Esophagus muscularis mucosa (tissue), 4 donors: ENCODE measurements around the gene DOCK1. TPM values are rescaled to one million over a fixed set of nuclear protein-coding genes. Genes with fewer than 3 reads are reported as not detected.

Experiments used
- DNase-seq: peaks from one replicate; pipeline ENCODE4 v3.0.0-alpha.2; 2017; ENCODE audit errors: extremely low spot score
- H3K27ac ChIP-seq, 4 donors: fragments of 200-600 bp; sonication (generic); replicated peaks in 1 of 4; 1 replicate in 3 of 4; 2 replicates in 1 of 4; pipeline ENCODE4 v1.5.1; 2016 to 2019; ENCODE audit warnings: mild to moderate bottlenecking in 1 of 4
- H3K27me3 ChIP-seq, 4 donors: fragments of 200-600 bp; sonication (generic); one replicate each; pipeline versions ENCODE4 v1.5.1 to v1.6.0; 2016 to 2019
- H3K36me3 ChIP-seq, 4 donors: fragments of 200-600 bp; sonication (generic); one replicate each; pipeline ENCODE4 v1.5.1; 2016 to 2019
- H3K4me1 ChIP-seq, 4 donors: fragments of 200-600 bp; sonication (generic); one replicate each; pipeline ENCODE4 v1.5.1; 2016 to 2019
- H3K4me3 ChIP-seq, 4 donors: fragments of 200-600 bp; sonication (generic); 1 replicate in 2 of 4; 2 replicates in 2 of 4; pipeline ENCODE4 v1.5.1; 2016 to 2019; ENCODE audit warnings: mild to moderate bottlenecking in 4 of 4, moderate library complexity in 1 of 4
- H3K9me3 ChIP-seq, 4 donors: fragments of 200-600 bp; sonication (generic); 1 replicate in 3 of 4; 2 replicates in 1 of 4; pipeline ENCODE4 v1.5.1; 2016 to 2019
- EP300 ChIP-seq: sonication (generic); formaldehyde crosslinking; IDR thresholded peaks from one replicate; pipeline ENCODE4 v1.6.1; 2017; ENCODE audit warnings: antibody characterized with exemption
- POLR2A ChIP-seq: fragments of 450-650 bp; IDR thresholded peaks from one replicate; pipeline ENCODE4 v1.6.1; 2017; ENCODE audit warnings: antibody characterized with exemption, moderate library complexity, mild to moderate bottlenecking, low read depth
- POLR2AphosphoS5 ChIP-seq, 2 donors: sonication (generic); formaldehyde crosslinking; IDR thresholded peaks; one replicate each; pipeline ENCODE4 v1.6.1; 2017; ENCODE audit warnings: antibody characterized with exemption in 2 of 2
- WGBS: methylation state at CpG from one replicate; pipeline ENCODE4 v1.1.5; 2018; 5-methylcytosine and 5-hydroxymethylcytosine counted together
- intact Hi-C: fragments of 100-400 bp; cut with DNase I; formaldehyde crosslinking; loops from one replicate; pipeline ENCODE4 v1.15.1; 2023
- total RNA-seq, 4 donors: library from RNA; depleted of rRNA; stranded (reverse); fragments of >200 nt; gene quantifications; one replicate each; pipeline versions ENCODE4 v1.1.0 to v1.2.1, GENCODE V29; 2016
- TF ChIP-seq, protein P1 (sequence below), 3 experiments: fragments of 200-600 bp in 2 of 3; fragments of 450-650 bp in 1 of 3; sonication (generic) in 2 of 3; IDR thresholded peaks; one replicate each; pipeline ENCODE4 v1.5.1; 2017 to 2019; ENCODE audit warnings: antibody characterized with exemption in 3 of 3, mild to moderate bottlenecking in 2 of 3, moderate library complexity in 1 of 3

Gene DOCK1
- total RNA-seq, 4 donors from 2014 or later = 41.4 to 60.3 (median 55.3) TPM

DNA sequence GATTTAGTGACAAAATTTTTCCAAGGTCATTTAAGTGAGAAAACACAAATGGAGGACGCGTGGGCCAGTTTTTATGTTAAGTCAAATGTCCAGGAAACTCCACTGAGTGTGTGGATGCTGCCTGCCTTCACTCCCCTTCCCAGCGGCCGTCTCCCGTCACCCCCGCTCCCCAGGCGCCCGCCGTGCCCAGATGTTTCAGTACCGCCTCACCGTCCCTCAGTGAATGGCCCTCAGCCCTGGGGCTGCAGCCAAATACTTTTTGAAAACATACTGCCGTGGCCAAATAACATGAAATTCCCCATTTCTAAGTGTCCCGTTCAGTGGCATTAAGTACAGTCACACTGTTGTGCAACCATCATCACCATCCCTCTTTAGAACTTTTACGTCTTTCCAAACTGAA, 159.2 kb downstream of the DOCK1 start:
- Histone ChIP-seq H3K27ac (no peak overlapping the region), H3K27me3 (no peaks in the 10 kb centered on the region), H3K4me1 (no peaks in the 10 kb centered on the region), H3K4me3 (no peak overlapping the region), H3K36me3 (peaks cover 17 to 88% (median 62%) of the 10 kb centered on the region in 4 donors), H3K9me3 (peaks cover 0 to 5% (median 1%) of the 10 kb centered on the region in 4 donors)
- TF ChIP-seq, protein P1, sequence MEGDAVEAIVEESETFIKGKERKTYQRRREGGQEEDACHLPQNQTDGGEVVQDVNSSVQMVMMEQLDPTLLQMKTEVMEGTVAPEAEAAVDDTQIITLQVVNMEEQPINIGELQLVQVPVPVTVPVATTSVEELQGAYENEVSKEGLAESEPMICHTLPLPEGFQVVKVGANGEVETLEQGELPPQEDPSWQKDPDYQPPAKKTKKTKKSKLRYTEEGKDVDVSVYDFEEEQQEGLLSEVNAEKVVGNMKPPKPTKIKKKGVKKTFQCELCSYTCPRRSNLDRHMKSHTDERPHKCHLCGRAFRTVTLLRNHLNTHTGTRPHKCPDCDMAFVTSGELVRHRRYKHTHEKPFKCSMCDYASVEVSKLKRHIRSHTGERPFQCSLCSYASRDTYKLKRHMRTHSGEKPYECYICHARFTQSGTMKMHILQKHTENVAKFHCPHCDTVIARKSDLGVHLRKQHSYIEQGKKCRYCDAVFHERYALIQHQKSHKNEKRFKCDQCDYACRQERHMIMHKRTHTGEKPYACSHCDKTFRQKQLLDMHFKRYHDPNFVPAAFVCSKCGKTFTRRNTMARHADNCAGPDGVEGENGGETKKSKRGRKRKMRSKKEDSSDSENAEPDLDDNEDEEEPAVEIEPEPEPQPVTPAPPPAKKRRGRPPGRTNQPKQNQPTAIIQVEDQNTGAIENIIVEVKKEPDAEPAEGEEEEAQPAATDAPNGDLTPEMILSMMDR (IDR thresholded peaks at IDR 0.05) = no peak
- TF ChIP-seq EP300 (no peak), POLR2AphosphoS5 (IDR thresholded peaks at IDR 0.05) (no peak), POLR2A (no peak)
- no peak for DNase-seq
- intact Hi-C loops = no loop called here
- WGBS = 93% methylated on average over 14 of the region's 14 CpGs

DNA sequence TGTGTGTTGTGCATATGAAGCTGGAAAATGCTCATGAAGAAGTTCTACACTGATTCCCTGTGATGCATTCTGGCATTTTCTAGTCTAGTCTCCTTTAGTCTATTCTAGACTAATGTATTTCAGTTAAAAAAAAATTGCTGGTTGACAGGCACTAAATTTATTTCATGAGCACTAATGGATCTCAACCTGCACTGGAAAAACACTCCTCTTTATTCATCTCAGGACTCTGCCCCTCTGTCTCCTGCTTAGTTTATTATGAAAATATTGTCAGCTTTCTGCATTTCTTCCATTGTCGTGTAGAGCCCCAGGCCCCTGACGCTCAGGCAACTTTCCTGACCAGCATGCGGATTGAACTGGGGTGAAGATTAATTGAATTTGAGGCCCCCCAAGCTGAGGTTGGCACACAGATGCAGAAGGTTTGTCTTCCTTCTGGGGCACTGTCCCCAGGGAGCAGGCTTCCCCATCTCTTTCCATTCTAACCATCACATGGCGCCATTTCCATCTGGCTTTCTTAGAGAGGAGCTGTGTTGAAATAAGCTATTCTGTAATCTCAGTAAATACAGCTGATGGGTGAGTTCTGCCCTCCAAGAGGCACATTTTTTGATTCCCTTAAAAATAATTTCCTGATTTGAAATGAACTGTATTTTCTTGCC, 162.4 kb downstream of the DOCK1 start:
- DNase-seq = no peak
- H3K27ac ChIP-seq = no peak overlapping the region
- no peaks in the 10 kb centered on the region for H3K4me1 ChIP-seq
- no peak for TF ChIP-seq EP300
- no peak for TF ChIP-seq POLR2A
- TF ChIP-seq POLR2AphosphoS5 (IDR thresholded peaks at IDR 0.05) = no peak
- TF ChIP-seq, protein P1 (IDR thresholded peaks at IDR 0.05) = no peak
- no peak overlapping the region for H3K4me3 ChIP-seq
- WGBS = 100% methylated on average over 4 of the region's 4 CpGs
- H3K36me3 ChIP-seq = peaks cover 15 to 96% (median 56%) of the 10 kb centered on the region in 4 donors
- intact Hi-C loops = no loop called here
- H3K27me3 ChIP-seq = no peaks in the 10 kb centered on the region
- no peaks in the 10 kb centered on the region for H3K9me3 ChIP-seq

DNA sequence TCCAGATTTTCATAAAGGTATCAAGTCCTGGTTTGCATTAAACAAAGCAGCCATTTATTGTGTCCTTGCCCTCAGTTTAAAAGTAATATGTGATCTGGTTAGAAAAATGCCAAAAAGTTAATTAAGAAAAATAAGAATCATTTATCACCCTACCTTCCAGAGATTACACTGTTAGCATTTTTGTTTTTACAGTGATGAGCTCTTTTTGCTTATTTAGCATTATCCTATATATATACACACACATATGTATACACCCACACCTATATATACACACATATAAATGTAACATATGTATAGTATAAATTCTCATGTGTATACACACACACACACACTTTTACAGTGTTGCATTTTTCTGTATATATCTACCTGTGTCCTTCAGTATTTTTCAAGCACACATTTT, 163.3 kb downstream of the DOCK1 start:
- no peak overlapping the region for H3K27ac ChIP-seq
- H3K36me3 ChIP-seq = peaks cover 11 to 96% (median 52%) of the 10 kb centered on the region in 4 donors

DNA sequence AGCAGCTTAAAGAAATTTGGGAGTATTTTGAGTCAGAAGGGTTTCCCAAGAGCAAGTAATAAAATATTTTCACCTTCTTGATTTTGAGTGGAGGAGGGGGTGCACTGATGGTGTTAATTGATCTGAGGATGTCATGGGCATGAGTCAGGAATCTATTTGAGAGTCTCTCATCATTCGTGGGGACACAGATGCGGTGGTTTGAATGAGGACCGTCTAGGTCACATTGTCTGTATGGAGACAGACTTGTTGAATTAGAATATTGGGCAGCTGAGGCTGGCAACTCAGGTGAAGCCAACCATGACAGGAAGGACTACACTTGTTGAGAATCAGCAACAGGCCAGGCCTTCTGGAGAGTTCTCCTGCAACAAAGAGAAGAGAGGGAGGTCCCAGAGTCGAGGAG, 164.2 kb downstream of the DOCK1 start:
- Histone ChIP-seq H3K9me3 (no peaks in the 10 kb centered on the region), H3K4me1 (no peaks in the 10 kb centered on the region), H3K27me3 (no peaks in the 10 kb centered on the region), H3K4me3 (no peak overlapping the region), H3K36me3 (peaks cover 11 to 95% (median 52%) of the 10 kb centered on the region in 4 donors), H3K27ac (no peak overlapping the region)
- DNase-seq = peak; percentile 55
- intact Hi-C loops = no loop called here
- TF ChIP-seq, protein P1 (IDR thresholded peaks at IDR 0.05) = no peak
- TF ChIP-seq POLR2A (no peak), POLR2AphosphoS5 (IDR thresholded peaks at IDR 0.05) (no peak)
- 90% methylated on average over 4 of the region's 4 CpGs for WGBS

More for the DNA sequence above, 163.3 kb downstream of the DOCK1 start:
- DNase-seq = no peak
- Histone ChIP-seq H3K4me3 (no peak overlapping the region), H3K27me3 (no peaks in the 10 kb centered on the region), H3K4me1 (no peaks in the 10 kb centered on the region), H3K9me3 (no peaks in the 10 kb centered on the region)
- TF ChIP-seq POLR2A (no peak), POLR2AphosphoS5 (IDR thresholded peaks at IDR 0.05) (no peak), EP300 (no peak)
- TF ChIP-seq, protein P1 (IDR thresholded peaks at IDR 0.05) = no peak
- intact Hi-C loops = no loop called here

DNA sequence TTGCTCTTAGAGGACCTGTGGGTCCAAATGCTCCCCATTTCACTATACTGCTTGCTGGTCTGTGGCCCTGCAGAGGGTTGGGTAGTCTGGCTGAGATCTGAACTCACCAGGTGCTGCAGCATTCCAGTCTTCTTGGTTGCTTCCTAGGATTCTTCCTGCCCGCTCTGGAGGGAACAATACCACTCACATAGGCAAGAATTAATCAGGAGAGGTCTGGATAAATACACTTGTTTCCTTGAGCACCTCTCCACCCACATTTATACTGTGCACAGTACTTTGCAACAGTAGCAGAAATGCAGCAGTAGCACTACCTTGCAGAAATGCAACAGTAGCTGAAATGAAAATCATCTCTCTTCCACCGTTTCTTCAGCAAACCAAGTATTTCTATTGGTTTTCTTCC, 165.9 kb downstream of the DOCK1 start:
- 90% methylated on average over 2 of the region's 2 CpGs for WGBS
- H3K27me3 ChIP-seq = no peaks in the 10 kb centered on the region
- H3K4me3 ChIP-seq = no peak overlapping the region
- TF ChIP-seq POLR2A = no peak
- TF ChIP-seq POLR2AphosphoS5 (IDR thresholded peaks at IDR 0.05) = no peak
- TF ChIP-seq EP300 = no peak
- TF ChIP-seq, protein P1 (IDR thresholded peaks at IDR 0.05) = no peak
- no peaks in the 10 kb centered on the region for H3K4me1 ChIP-seq
- DNase-seq = peak; percentile 88
- peaks cover 11 to 88% (median 48%) of the 10 kb centered on the region in 4 donors for H3K36me3 ChIP-seq
- H3K27ac ChIP-seq = no peak overlapping the region
- H3K9me3 ChIP-seq = no peaks in the 10 kb centered on the region
- intact Hi-C loops = no loop called here
